CD4-positive, alpha-beta T cell treated with Interleukin-17A for 1 hour (primary cell): ENCODE measurements around the gene ADAMTS17.

Source experiments
- DNase-seq: peaks from one replicate; pipeline ENCODE4 v3.0.0-alpha.2; 2020

ADAMTS17 gene

DNA sequence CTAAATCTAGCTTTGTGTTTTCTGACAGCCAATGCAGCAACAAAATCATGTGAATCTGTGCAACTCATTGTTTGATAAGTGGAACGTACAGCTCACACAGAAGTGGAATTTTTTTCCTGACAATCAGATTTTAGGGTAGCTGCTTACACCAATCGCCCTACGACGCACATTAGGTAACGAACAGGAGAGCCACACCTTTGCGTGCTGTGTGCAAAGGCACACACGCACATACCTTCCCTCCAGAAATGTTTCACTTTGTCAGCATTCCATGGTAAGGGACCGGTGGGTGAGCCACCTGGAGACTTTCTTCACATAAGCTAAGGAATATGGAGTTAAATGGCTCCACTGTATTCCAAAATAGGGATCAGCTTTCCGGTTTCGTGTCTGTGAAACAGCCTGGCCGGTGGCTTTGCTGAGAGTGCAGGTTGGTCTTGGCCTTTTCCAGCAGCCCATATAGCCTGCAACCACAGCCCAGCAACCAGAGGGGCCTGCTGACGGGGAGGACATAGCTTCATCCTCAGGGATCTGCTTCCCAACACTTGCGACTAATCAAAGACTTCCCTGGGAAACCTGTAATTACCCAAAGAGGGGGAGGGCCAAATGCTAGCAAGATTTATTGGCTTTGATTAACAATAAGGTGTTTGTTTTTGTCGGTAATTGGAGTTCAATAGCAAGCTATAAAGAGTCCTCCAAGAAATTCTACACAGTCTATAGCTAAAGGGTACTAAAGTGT lies 145.3 kb downstream of the ADAMTS17 start:
- no peak for DNase-seq

DNA sequence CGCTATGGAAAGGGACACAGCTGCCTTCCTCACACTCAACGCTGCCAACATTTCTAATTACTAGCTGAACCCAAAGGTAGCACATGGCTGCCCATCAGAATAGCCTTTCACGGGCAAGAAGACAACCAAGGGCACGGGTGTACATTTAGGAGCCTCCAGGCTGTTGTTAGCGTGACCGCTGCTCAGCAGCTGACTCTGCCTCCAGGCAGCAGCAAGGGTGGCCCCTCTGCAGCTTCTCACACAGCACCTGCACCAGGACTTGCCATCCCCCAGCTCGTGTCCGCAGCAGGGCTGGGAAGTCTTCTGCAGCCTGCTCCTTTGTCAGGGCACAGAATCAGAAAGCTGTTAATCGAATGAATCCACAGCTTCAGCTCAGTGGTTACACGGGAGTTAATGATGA lies 146.8 kb downstream of the ADAMTS17 start:
- DNase-seq, result no peak

DNA sequence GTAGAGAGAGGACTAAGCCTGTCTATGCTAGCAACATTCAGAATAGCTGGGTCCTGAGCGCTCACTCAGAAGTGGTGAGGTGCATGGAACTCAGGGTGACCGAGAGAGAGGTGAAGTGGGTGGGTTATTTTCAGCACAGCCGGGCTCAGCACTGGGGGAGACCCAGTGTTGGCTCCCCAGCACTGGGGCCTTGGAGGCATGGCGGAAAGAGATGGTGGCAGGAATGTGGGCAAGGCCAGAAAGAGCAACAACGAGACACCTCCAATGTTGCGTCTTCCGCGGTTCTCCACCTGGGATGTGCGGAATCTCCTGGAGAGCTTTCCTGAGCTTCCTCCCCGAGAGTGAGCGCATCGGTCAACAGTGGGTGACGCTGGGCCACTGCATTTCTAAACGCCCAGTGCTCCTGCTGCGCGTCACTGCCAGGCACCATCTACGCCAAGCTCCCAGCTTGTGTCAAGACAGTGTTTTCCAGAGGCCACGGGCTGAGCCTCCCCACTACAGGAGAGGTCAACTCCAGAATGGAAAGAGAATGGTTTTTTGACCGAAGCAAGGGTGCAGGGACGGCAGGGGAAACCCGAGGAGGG lies 148.4 kb downstream of the ADAMTS17 start:
- DNase-seq, result no peak

DNA sequence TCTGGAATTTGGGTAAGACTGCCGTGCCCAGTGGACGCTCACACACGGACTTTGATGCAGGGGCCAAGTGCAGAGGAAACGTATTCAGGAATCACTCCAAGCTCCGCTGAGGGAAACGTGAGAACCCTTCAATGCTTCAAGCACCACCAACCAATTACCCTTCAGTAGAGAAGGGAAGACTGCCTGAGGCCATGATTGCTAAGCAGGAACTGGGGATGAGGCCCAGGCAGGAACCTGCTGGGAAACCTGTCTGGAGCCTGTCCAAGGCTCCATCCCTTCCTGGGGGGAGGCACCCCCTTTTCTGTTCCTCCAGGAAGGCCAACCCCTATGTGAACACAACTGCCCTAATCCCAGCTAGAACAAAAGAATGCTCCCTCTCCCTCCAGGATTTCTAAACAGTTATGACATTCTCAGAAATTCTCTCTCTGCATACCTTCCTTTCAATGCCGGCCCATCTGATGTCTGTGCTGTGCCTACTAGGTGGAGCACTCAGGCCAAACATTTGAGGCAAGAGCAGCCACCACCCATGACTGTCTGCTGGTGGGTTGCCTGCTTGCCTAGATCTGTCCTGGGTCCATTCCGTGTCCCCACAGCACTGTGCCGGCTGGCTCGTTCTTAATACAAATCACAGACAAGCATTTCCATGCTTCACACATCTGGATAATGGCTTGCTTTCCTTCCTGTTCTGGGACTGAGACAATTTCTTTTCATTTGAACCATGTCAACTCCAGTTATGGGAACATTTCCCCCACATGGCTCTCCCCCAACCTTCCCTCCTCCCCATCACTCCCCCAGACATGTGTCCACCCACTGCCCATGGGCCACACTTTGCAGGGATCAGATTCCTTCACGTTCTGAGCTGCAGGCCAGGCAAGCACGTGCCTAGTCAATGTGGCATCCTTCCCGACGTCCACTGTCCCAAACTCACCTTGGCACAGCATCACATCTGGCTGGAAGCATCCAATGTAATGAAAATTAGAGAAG lies 149.4 kb downstream of the ADAMTS17 start:
- no peak for DNase-seq

DNA sequence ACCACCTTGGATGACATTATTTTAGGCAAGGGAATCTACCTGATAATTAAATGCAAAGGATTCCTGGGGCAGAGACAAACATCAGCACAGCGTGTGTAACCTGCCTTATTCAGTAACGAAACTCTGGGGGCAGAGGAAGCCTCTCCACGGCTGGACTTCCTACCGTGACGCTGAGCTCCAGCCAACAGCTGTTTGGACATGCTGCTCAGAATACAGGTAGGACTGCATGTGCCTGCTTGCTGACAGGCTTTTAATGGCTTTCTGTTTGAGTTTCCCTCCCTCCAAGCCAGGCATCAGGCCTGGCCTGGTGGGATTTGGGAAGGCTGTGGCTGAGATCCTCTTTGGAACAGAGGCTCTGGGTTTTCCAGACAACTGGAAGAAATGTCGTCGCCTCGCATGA lies 150.6 kb downstream of the ADAMTS17 start:
- no peak for DNase-seq

DNA sequence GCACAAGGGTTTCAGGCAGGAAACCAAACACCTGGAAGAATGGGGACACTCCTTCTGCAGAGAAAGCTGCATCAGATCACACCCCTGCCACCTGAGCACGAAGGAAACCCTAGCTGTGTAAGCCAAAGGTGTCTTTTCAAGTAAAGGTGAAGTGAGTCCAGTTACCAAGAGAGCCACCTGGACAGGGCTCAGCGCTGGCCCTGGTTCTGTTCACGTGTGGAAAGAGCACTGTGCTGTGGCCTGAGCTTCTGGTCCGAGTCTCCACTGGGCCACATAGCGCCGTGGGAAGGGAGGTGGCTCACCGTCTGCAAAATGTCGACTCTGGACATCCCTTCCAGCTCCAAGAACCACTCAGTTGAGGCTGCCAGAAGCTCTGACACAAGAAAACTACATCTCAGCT lies 151.1 kb downstream of the ADAMTS17 start:
- DNase-seq, result no peak

DNA sequence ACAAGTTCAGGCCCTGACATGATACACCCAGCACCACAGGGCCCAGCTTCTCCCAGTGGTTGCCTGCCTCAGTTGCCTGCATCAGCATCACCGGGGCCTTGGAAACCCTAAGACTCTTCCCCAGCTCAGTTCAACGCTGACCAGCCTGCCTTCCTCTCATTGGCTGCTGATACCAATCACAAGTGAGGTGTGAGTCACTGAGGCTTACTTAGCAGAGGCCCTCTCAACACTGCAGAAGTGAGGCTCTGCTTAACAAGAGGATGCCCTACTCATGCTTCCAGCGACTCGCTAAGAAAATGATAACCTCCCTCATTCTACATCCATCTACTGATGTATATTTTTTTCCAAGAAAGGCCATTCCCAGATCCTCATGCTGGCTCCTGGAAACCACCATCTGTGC lies 151.9 kb downstream of the ADAMTS17 start:
- no peak for DNase-seq

DNA sequence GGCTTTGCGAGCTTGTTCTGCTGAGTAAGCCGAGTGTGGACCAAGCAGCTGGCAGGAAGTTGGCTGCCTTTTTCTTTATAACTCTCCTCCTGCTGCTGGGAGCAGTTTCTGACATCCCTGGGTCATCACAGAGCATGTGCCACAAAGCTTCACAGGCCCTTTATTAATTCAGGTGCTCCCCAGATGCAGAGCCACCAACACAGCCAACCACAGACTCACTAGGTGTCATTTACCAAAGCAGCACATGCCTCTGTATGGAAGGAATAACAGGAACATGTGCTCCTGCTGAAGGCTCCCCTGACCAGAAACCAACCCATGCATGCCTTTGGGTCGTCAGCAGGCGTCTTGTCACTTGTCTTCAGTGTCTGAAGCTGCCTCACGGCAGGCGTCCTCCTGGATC lies 152.5 kb downstream of the ADAMTS17 start:
- no peak for DNase-seq

DNA sequence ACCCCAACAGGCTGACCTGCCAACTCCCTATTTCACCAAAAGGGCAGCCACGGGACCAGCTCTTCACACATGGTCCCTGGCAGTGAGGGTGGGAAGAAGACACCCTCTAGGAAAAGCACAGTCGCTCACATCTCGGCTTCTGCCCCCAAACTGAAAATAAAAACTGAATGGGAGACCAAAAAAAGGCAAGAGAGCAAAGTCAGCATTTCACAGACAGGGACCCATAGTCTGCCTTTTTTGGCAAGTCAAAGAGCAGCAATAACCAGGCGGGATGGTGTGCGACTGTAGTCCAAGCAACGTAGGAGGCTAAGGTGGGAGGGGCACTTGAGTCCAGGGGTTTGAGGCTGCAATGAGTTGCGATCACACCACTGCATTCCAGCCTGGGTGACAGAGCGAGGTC lies 154.1 kb downstream of the ADAMTS17 start:
- no peak for DNase-seq

DNA sequence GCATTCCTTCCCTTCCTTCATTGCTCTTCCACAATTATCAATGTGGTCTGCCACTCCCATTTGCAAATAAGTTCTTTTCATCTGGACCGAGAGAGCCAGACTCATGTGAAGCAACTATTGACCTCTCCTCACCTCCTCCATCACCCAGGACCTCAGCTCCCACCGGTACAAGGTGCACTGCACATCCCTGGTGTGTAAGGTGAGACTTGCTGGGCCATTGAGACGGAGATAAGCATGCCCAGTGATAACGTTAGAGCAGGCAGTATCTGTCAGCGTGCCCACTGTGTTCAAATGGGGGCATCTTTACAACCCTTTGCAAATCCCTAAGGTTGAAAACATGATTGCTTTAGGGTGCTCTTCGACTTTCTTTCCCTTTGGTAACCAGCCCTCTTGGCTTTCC lies 154.8 kb downstream of the ADAMTS17 start:
- no peak for DNase-seq

DNA sequence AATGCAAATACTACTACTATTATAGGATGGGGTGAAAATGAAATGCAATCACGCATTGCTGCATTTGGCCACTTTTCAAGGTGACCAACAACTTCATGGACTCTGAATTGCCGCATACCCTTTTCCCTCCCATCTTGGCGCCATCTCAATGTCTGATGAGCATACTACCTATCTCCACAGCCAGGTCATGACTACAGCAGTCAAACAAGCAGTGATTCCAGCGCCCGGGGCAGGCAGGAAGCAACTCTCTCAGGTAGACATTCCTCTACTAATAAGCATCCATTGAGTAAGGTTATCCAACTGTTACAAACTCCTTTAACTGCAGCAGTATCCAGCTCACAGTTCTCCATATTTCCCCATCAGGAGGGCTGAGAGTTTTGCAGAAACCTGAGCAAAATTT lies 155.4 kb downstream of the ADAMTS17 start:
- no peak for DNase-seq

DNA sequence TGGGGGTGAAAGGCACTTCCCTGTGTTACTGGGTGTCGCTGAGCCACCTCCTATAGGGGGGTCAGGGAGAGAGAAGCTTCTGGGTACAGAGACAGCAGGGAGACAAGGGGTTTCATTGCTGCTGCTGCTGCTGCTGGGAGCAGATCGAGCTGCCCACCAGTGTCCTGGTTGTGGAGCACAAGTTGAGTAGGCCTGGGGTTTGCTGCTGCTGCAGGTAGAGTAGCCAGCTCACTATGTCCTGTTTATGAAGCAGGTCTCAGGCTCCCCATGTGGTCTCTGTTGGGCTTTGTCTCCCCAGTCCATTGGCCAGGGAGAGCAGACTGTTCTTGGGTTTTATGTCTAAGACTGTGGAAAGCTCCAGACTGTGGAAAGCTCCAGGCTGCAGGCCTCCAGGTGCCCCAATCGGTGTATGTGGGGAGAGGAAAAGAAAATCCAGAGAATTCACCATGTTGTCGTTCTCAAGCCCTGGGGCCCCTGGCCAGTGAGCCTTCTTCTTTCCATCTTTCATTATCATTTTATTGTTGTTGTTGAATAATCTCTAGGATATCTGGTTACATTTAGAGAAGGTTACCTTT lies 157.8 kb downstream of the ADAMTS17 start:
- DNase-seq, result no peak

DNA sequence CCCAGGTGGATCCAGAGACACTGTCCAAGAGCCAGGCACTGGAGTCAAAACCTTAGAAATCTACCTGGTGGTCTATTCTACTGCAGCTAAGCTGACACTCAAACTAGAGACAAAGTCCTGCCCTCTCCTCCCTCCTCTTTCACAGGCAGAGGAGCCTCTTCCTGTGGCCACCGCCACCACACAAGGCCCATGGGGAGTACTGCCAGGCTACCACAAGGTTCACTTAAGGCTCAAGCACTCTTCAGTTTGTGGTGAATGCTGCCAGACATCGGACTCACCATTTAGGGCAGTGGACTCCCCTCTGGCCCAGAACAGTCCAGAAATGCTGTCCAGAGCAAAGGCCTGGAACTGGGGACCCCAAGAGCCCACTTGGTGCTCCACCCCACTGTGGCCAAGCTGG lies 160.9 kb downstream of the ADAMTS17 start:
- DNase-seq, result no peak

DNA sequence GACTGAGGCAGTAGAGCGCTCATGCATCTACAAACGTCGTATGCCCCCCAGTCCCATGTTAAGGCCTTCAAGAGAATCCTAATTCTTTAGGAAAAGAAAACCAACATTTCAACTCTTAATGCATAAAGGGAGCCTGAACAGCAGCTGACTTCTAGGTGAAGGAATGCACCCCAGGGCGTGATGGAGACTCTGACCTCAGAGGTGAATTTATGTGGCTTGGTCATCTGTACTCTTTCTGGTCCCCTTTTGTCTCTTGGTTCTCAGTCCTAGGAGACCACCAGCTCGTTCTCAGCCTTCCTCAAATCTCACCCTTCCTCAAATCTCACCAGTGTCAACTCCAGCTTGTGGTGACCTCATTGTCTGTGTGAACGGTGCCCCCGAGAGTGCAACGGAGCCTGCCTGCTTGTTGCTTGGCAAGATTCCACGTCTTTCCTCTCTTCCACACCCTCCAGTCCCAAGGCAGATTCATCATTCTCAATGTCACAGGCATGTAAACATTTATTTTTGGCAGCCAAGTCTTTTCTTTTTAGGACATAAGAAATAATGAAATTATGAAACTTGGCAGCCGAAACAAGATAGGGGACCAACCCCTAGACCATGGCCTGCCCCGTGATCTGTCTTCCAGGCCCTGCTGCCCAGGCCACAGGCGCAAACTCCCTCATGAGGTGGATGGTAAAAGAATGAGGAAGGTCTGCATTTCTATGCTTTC lies 166.2 kb downstream of the ADAMTS17 start:
- no peak for DNase-seq

DNA sequence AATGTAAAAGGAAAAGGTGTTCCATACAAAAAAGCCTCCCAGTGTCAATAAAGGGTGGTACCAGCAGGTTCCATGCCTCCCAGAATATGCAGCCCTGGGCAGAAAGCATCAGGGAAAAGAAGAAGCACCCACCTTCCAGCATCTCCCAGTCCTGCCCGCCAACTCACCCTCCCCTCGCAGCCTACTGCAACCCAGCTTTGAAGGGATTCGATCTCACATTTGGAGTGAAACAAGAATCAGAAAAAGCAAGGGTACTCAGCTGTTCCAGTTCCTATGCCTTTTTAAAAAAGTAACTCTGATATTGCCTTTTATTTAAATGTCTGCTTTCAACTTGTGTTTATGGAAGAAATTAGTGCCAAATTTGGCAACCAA lies 166.9 kb downstream of the ADAMTS17 start:
- DNase-seq, result no peak

DNA sequence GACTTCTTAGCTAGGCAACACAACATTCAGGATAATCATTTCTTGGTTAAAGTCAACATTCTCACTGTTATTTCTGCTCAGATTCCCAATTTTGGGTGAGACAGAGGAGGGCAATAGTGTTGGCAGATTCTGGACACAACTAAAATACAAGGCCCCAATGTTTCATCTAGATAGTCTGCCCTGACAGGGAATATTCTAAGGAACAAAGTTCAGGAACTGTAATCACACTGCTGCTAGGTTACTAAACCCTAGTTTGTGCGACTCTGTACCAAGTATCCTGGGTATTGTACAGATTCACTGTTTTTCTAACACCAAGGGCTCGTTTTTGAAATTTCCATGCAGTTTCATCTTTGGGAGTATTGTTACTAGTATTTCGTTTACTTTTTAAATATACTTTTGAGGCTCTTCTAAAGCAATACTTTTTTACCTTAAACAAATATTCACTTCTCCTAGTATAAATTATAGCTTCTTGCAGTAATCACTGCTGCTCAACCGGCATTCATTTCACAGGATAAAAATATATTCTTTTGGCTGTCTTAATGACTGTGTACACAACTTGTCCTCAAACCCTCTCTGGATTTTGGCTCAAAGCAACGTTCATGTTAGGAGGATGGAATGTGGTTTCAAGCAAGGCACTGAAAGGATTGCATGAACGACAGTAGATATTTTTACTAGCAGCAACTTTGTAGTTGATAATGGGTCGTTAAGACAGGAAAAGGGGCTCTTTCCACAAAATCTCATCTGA lies 167.4 kb downstream of the ADAMTS17 start:
- DNase-seq, result no peak

DNA sequence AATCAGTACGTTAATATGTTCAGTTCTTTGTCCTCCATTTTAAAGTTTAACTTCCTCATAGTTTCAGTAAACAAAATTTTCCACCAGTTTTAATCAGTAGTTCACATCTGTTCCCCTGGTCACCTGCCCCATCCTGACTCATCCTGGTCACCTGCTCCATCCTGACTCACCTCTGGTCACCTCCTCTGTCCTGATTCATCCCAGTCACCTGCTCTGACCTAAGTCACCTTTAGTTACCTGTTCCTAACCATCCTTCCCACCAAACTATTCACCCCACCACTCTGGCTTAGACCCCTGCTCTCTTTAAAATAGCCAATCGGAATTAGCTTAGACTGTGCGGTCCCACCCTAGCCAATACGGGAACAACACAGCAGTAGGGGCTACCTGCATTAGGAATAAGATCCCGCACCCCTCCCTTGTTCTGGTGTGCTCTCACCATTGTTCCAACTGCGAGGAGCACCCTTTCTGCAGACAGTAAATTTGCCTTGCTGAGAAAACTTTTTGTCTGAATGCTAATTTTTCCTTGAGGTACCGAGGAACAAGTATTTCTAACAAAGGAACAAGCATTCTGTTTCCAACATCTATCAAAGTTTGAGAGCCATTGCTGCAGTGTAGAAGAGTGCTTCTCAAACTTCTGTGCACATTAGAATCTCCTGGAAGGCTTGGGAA lies 169.3 kb downstream of the ADAMTS17 start:
- DNase-seq, result no peak

DNA sequence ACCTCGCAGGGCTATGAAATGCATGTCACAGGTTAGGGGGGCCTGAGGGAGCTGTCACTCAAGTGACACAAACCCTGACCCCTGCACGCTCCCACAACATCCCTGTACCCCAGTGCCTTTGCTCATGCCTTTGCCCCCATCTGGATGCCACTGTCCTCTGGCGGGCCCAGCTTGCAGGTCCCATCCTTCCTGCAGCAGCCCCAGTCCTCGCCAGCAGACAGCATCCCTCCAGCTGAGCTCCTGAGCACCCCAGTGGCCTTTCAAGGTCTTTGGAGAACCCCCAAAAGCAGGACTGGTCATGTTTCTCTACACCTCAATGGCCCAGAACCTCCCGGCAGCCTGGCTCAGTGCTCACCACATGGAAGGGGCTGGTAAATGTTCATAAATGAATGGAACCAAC lies 170.4 kb downstream of the ADAMTS17 start:
- DNase-seq, result no peak

DNA sequence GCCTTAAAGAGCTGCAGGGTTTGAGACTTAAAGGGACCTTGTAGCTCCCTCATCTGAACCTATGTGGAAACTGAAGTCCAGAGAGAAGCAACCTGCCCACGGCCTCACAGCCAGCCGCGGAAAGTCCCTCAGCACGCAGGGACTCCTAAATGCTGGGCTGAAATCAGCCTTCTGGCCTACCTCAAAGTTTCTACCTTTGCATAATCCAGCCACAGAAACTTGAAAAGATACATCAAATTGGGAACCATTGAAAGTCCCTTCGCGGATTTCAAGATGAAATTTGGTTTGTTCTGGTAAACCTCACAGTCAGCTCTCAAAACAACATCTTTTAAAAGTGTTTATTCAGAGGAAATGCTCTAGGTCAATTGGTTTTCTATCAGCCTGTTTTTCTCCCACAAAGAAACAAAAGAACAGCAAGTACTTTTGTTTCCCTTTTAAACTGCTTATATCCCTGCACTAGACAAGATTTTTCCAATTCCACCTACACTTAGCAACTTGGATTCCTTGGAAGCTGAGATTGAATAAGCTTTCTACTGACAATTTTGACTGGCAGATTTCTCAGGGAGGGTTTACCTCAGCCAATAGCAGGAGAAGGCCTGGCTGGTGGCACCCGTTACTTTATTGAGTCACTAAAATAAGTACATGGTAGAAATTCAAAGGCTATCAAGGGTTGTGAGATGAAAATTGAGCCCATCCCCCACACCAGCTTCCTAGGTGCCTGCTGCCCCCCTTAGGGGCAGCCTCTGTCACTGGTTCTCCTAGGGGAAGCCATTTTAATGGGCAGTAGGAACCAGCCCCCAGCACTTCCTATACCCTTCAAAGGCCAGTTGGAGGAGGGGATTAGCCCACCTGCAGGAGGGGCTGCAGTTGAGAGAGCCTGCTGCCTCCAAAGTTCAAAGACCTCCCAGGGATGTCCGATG lies 171.2 kb downstream of the ADAMTS17 start:
- peak; percentile 3 for DNase-seq

DNA sequence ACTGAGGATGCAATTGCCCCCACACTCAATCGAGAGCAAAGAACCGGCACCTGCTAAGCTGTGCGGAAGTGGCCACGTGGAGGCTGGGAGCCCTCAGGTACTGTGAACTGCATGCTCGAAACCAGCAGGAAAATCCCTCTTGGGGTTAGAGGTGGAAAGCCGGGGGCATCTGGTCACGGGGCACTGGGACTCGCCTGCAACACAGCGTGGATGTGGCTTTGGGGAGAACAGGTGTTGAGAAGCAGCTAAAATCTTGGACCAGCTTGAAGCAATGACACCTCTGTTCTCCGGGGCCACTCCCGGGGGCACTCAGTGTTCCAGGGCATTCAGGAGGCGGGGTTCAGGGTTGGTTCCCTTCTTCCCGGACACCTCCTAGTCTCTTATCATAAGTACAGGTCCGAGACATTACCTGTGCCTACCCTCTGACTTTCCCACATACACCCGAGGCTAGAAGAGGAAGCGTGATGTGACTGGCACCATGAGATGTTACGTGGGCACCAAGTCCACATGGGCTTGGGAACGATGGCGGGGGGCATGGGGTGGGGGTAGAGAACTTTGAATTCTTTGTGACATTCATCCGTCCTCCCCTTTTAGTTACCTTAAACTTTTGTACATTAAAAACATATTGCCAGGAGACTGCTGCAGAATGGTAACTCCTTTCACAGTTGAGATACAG lies 172.0 kb downstream of the ADAMTS17 start:
- no peak for DNase-seq
